SU-DHL-6 (cell line): ENCODE results near the gene CEBPG.

Experiments used
- CTCF ChIP-seq: fragments of 200-600 bp; sonication (generic); IDR thresholded peaks from one replicate; pipeline ENCODE4 v1.5.1; 2017; ENCODE audit warnings: antibody characterized with exemption, mild to moderate bottlenecking, low read length, moderate library complexity; ENCODE audit not compliant: insufficient read depth, poor library complexity, severe bottlenecking
- EZH2phosphoT487 ChIP-seq: fragments of 200-600 bp; sonication (generic), shearing (Covaris generic); conservative IDR thresholded peaks from 2 replicates; pipeline ENCODE4 v1.6.1; 2018; ENCODE audit warnings: mild to moderate bottlenecking, antibody characterized with exemption, low read length, moderate library complexity, mixed read lengths

- TF ChIP-seq CTCF (no peak), EZH2phosphoT487 (no peak)
Observed at GRCh38 chr19:33343301-33343700, 30.2 kb upstream of the CEBPG start.
